OCI-LY3 (cell line): ENCODE measurements around the gene CARD11.

ENCODE experiments used
- H2AFZ ChIP-seq: fragments of 200-600, 300-600 bp; shearing (Covaris generic); 2 replicates; pipeline ENCODE4 v1.6.0; 2014; ENCODE audit warnings: antibody characterized with exemption, low read depth, low read length
- H3K27ac ChIP-seq: fragments of 200-600, 300-600 bp; sonication (generic); 2 replicates; pipeline ENCODE4 v1.5.1; 2014; ENCODE audit warnings: mild to moderate bottlenecking, low read length, moderate library complexity, mixed read lengths
- H3K27me3 ChIP-seq: fragments of 200-600, 300-600 bp; sonication (generic); 2 replicates; pipeline ENCODE4 v1.6.1; 2014; ENCODE audit warnings: low read depth, low read length, mixed read lengths
- H3K36me3 ChIP-seq: fragments of 200-600, 300-600 bp; sonication (generic); replicated peaks from 2 replicates; pipeline ENCODE3; 2014; ENCODE audit warnings: low read depth, low read length, mixed read lengths
- H3K4me1 ChIP-seq: fragments of 300-600, 200-600 bp; sonication (generic); 2 replicates; pipeline ENCODE4 v1.6.1; 2014; ENCODE audit warnings: low read length, mixed read lengths
- H3K4me2 ChIP-seq: fragments of 200-600, 300-600 bp; sonication (generic); 2 replicates; pipeline ENCODE4 v1.6.1; 2014; ENCODE audit warnings: low read length, mixed read lengths
- H3K4me3 ChIP-seq: fragments of 300-600, 200-600 bp; sonication (generic); 2 replicates; pipeline ENCODE4 v1.5.1; 2014; ENCODE audit warnings: antibody characterized with exemption, mild to moderate bottlenecking, low read length, moderate library complexity
- H3K79me2 ChIP-seq: fragments of 300-600, 200-600 bp; shearing (Covaris generic); 2 replicates; pipeline ENCODE4 v1.6.1; 2014; ENCODE audit warnings: mild to moderate bottlenecking, low read length, mixed read lengths
- H3K9ac ChIP-seq: fragments of 300-600, 200-600 bp; shearing (Covaris generic); 2 replicates; pipeline ENCODE4 v1.6.0; 2014; ENCODE audit warnings: mild to moderate bottlenecking, low read length, moderate library complexity
- H3K9me3 ChIP-seq: fragments of 200-600, 300-600 bp; shearing (Covaris generic); 2 replicates; pipeline ENCODE4 v1.6.1; 2014; ENCODE audit warnings: low read length, mixed read lengths; ENCODE audit not compliant: insufficient read depth
- H4K20me1 ChIP-seq: fragments of 200-600, 300-600 bp; sonication (generic); 2 replicates; pipeline ENCODE4 v1.6.1; 2016; ENCODE audit warnings: low read length, mixed read lengths; ENCODE audit not compliant: insufficient read depth
- CTCF ChIP-seq: fragments of 200-600, 300-600 bp; sonication (generic); IDR thresholded peaks from 2 replicates; pipeline ENCODE4 v1.5.1; 2014; ENCODE audit warnings: antibody characterized with exemption, low read length, low read depth
- EZH2phosphoT487 ChIP-seq: fragments of 200-600 bp; shearing (Covaris generic); IDR thresholded peaks from 2 replicates; pipeline ENCODE4 v1.6.1; 2018; ENCODE audit warnings: antibody characterized with exemption, mixed run types, low read depth

Gene CARD11

GRCh38 chr7:2996141-2996540 is 47.5 kb downstream of the CARD11 start:
- Histone ChIP-seq H3K9ac (no peak overlapping the region), H2AFZ (no peak overlapping the region), H3K9me3 (no peaks in the 10 kb centered on the region), H3K79me2 (peaks cover 84% of the 10 kb centered on the region), H3K4me1 (no peaks in the 10 kb centered on the region), H3K27me3 (no peaks in the 10 kb centered on the region), H3K4me2 (no peak overlapping the region), H3K27ac (no peak overlapping the region), H3K36me3 (peaks cover 60% of the 10 kb centered on the region), H4K20me1 (peaks cover 25% of the 10 kb centered on the region), H3K4me3 (no peak overlapping the region)
- TF ChIP-seq EZH2phosphoT487 (no peak), CTCF (no peak)

GRCh38 chr7:2993868-2994267 is 49.8 kb downstream of the CARD11 start:
- H3K4me3 ChIP-seq = no peak overlapping the region
- no peak overlapping the region for H2AFZ ChIP-seq
- H3K9me3 ChIP-seq = no peaks in the 10 kb centered on the region
- no peaks in the 10 kb centered on the region for H3K4me1 ChIP-seq
- H3K36me3 ChIP-seq = peaks cover 60% of the 10 kb centered on the region
- TF ChIP-seq EZH2phosphoT487 (no peak), CTCF (no peak)
- H3K27ac ChIP-seq = no peak overlapping the region
- peaks cover 73% of the 10 kb centered on the region for H3K79me2 ChIP-seq
- no peak overlapping the region for H3K4me2 ChIP-seq
- no peak overlapping the region for H3K9ac ChIP-seq
- no peaks in the 10 kb centered on the region for H3K27me3 ChIP-seq
- H4K20me1 ChIP-seq = peaks cover 4% of the 10 kb centered on the region; the same call in 1 of the 2 replicates

GRCh38 chr7:2993396-2993795 is 50.3 kb downstream of the CARD11 start:
- TF ChIP-seq CTCF (no peak), EZH2phosphoT487 (no peak)
- Histone ChIP-seq H4K20me1 (peaks cover 3% of the 10 kb centered on the region; the same call in 1 of the 2 replicates), H3K27ac (no peak overlapping the region), H3K4me1 (no peaks in the 10 kb centered on the region), H3K36me3 (peaks cover 58% of the 10 kb centered on the region), H2AFZ (no peak overlapping the region), H3K4me3 (no peak overlapping the region), H3K9me3 (no peaks in the 10 kb centered on the region), H3K79me2 (peaks cover 73% of the 10 kb centered on the region), H3K27me3 (no peaks in the 10 kb centered on the region), H3K4me2 (no peak overlapping the region), H3K9ac (no peak overlapping the region)

GRCh38 chr7:2990949-2991470 is 52.7 kb downstream of the CARD11 start:
- peaks cover 17% of the 10 kb centered on the region for H4K20me1 ChIP-seq

More at GRCh38 chr7:2990949-2991470, 52.7 kb downstream of the CARD11 start:
- peaks cover 52% of the 10 kb centered on the region for H3K36me3 ChIP-seq
- H3K4me1 ChIP-seq = no peaks in the 10 kb centered on the region
- H3K79me2 ChIP-seq = peaks cover 76% of the 10 kb centered on the region
- H3K4me2 ChIP-seq = no peak overlapping the region
- no peak for TF ChIP-seq EZH2phosphoT487
- TF ChIP-seq CTCF = no peak
- no peaks in the 10 kb centered on the region for H3K27me3 ChIP-seq
- H3K9ac ChIP-seq = no peak overlapping the region
- no peak overlapping the region for H2AFZ ChIP-seq
- H3K9me3 ChIP-seq = no peaks in the 10 kb centered on the region
- H3K27ac ChIP-seq = no peak overlapping the region
- no peak overlapping the region for H3K4me3 ChIP-seq
